ENCODE data around the gene NFATC2.

The NFATC2 gene

DNA sequence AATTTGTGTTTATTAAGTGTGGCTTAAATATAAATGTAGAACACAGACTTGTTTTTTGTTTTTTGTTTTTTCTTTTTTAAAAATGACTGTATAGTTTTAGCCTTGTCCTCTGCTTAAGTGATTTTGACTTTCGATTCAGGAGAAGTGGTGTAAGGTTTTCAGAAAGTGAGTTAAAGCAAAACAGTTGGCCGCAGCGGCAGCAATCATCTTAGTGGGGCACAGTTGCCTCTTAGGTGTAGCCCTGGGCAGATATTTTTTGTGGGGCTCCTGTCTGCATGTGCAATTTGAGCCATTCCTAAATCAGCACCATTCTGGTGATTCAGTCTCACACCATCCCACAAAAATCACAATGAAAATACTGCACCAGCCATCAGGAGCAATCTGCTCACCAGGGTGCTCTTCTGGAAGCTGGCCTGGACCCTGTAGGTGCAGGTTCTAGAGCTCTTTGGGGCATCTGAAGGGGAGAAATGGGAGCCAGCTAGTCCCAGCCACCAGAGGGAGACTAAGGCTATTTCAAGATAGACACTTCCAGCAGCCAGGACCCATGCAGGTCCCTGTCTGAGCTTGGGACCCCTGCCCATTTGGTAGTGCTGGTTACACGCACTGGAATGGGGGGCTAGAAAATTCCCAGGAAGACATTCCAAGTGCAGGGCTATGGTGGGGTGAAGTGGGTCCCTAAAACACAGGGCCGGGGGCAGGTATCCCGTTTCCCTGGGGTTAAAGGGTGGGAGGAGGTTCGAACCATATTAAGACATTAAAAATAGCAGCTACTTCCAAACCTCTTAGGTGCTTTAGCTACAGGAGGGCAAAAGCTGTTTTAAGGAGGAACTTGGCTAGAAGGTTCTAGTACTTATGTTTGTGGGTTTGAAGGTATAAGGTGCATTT is 156.6 kb downstream of the NFATC2 start:
- FAIRE-seq, result no peak

GRCh38 chr20:51384875-51385274 is 157.6 kb downstream of the NFATC2 start:
- FAIRE-seq, result no peak

GRCh38 chr20:51383891-51384510 is 158.5 kb downstream of the NFATC2 start:
- no peak for FAIRE-seq

DNA sequence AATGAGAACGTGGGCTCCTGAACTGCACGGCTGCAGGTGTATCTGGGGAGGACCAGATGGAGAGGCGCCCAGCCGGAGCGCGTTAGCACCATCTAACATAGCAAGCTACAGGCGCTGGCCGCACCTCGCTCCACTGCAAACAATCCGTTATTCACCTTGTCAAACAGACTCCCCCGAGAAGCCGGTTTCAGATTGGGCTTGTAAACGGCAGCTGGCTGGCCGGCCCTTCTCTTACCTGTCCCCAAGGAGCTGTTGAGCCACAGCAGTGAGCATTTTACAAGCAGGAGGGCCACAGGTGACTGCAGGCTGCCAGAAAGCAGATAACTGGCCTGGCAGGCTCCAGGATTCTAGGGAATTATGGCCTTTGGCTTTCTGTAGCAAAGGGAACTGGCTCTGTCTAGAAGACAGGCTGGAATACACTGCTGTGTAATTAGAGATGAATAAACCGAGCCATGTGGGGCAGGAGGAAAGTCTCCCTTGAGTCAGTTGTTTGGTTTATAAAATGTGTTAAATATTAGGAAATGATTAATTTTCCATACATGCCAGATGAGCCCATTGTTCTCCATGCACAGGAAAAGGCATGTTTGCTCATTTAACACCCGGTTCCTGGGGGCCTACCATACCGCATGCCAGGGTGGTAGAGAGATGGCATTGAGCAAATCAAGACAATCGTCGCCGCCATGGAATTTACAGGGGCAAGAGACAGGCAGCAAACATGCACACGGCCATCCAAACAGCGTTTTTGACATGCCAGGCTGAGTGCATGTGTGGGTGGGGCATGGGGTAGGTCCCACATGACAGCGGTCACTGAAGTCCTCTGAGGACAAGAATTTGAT is 159.3 kb downstream of the NFATC2 start:
- no peak for FAIRE-seq

DNA sequence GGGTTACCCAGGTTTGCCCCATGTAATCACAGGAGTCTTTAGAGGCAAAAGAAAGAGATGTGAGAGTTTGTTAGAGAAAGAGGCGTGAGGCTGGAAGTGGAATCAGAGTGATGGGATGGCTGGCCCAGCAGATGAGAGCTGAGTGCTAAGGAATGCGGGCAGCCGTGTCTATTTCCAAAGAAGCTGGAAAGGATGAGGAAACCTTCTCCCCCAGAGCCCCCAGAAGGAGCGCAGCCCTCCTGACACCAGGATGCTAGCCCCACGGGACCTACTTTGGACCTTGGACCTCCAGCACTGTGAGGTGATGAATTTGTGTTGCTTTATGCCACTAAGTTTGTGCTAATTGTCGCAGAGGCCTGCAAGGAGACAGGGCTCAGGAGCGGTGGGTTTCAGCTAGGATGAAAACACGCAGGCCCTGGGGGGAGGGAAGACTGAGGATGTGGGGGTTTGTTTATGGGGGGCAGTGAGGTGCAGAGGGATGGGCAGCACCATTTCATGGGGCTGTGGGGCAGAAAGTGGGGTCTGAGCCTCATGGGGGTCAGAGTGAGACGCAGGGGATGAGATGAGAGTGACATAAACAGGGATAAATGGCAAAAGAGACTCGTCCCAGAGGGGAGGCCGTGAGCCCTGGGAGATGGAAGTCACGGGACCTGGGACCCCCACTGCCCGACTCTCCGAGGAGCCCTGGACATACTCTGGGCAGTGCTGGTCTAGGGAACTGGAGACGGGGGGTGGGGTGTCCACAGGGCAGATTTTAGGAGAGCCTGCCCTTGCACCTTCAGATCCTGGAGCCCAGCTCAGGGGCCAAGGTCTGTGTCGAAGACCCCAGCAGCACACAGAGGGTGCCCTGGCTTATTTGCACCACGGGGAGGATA is 160.2 kb downstream of the NFATC2 start:
- no peak for FAIRE-seq

- FAIRE-seq, result no peak
These were observed 161.0 kb downstream of the NFATC2 start for GRCh38 chr20:51381557-51381956.

GRCh38 chr20:51380401-51381385 is 161.8 kb downstream of the NFATC2 start:
- FAIRE-seq, result no peak

- FAIRE-seq, result no peak
These were observed 162.7 kb downstream of the NFATC2 start for GRCh38 chr20:51379601-51380341.

DNA sequence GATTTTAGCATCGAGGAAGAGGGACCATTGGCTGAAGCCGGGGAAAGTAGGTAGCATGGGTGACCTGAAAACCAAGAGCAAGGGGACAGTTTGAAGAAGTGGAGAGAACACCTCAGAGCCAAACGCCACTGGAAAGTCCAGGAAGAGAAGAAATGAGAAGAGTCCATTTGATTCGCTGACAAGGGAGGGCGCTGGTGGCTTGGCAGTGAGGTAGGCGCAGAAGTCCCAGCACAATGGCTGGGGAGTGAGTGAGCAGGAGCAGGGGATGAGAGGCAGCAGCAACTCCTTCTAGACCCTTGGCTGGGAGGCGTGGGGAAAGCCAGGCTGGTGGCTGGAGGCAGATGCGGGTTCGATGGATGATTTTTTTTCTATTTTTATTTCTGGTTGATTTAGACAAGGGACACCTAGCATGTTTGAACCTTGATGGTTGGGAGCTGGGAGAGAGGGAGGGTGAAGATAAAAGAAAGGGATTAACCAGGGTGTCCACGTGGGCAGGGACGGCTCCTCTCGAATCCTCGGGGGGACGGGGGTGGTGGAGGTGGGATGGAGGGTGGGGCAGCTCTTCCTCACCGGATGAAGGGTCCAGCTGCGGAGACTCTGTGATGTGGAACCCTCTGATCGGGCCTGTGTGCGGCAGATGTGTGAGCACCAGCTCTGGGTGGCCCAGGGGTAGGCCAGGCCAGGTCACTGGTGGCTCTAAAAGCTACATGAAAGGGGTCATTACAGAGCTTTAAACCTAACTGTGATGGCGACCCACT is 164.2 kb downstream of the NFATC2 start:
- no peak for FAIRE-seq

DNA sequence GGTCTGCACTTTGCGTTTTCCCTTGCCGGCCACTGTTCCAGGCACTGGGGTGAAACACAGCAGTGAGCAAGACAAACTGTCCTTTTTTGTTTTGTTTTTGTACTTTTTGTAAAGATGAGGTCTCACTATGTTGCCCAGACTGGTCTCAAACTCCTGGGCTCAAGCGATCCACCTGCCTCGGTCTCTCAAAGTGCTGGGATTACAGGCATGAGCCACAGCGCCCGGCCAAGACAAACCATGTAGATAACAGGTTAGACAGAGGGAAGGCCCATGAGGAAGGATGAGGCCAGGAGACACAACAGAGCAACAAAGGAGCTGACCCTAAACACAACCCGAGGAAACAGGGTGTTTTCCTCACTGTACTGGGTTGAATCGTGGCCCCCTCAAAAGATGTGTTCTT is 165.4 kb downstream of the NFATC2 start:
- no peak for FAIRE-seq

DNA sequence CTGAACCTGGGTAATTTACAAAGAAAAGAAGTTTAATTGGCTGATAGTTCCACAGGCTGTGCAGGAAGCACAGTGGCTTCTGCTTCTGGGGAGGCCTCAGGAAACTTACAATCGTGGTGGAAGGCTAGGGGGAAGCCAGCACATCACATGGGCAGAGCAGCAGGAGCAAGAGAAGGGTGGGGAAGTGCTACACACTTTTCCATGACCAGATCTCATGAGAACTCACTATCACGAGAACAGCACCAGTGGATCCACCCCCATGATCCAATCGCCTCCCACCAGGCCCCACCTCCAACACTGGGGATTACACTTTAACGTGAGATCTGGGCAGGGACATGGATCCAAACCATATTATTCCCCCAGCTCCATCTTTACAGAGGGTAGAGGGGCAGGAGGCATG is 166.4 kb downstream of the NFATC2 start:
- FAIRE-seq, result no peak

DNA sequence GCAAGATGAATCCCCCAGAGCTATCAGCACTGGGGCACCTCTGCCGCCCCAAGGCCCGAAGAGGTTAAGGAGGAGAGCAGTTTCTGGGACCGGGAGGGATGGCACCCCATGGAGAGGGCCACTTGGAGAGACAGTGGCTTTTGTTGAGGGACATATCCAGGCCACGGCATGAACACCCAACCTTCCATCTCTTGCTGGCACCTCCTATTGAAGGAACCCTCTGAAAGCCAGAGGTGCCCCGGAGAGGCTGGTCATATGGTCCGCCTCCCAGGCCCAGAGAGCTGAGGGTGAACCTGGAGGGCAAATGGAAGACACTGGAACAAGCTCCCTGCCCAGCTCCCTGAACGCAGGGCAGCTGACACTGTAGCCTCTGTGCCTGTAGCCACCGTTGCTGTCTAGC is 167.0 kb downstream of the NFATC2 start:
- no peak for FAIRE-seq

- no peak for FAIRE-seq
These were observed 167.6 kb downstream of the NFATC2 start for GRCh38 chr20:51374961-51375360.

GRCh38 chr20:51374456-51374830 is 168.1 kb downstream of the NFATC2 start:
- no peak for FAIRE-seq

GRCh38 chr20:51373713-51374455 is 168.6 kb downstream of the NFATC2 start:
- no peak for FAIRE-seq

DNA sequence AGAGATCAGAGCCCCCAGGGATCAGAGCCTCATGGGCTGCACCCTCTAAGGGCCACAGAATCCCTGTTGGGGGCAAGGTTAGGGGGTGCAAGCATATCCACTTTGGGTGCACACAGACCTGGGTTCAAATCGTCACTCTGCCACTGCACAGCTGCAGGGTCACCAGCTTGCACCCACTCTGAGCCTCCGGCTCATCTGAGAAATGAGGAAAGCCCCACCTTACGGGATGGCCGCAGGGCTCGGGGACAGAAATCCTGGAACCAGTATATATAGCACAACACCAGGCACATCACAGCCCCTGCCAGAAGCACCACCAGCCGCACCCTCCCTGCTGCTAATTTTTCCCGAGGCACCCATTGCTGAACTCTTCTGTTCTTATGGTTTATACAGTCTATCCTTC is 169.6 kb downstream of the NFATC2 start:
- FAIRE-seq, result no peak

DNA sequence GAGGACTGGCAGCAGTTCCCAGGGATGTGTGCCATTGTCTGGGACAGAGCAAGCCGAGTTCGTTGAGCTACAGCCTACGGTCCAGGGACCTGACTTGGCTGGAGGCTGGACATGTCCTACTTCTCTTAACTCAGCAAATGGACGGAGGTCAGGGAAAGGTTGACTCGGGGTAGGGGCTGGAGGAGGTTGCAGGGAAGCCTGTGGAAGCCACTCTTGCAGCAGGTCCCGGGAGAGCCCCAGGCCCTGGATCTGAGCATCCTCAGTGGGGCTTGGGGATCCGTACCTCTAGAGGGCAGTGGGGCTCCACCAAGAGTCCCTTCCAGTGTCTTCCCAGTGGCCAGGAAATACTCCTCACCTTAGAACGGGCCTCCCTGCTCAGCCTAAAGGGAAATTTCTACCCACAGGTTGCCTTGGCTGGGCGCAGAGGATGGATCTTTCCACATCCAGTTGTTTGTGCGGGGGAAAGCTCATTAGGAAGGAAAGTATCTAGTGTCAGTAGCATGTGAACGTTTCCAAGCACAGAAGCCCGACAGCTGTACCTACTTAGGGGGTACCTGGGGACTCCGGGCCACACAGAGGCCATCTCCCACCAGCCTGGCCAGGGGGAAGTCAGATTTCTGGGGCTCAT is 170.2 kb downstream of the NFATC2 start:
- no peak for FAIRE-seq

DNA sequence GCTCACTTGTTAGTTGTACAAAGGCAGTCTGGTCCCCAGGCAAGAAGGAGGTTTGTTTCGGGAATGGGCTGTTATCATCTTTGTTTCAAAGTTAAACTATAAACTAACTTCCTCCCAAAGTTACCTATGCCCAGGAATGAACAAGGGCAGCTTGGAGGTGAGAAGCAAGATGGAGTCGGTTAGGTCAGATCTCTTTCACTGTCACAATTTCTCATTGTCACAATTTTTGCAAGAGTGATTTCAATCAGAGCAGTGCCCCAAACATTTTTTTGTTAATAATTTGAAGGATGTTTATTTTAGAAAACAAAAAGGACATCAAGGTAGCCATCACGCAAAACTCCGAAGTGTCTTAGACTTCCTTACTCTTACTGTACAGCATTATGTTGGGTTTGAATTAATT is 170.8 kb downstream of the NFATC2 start:
- FAIRE-seq, result no peak

DNA sequence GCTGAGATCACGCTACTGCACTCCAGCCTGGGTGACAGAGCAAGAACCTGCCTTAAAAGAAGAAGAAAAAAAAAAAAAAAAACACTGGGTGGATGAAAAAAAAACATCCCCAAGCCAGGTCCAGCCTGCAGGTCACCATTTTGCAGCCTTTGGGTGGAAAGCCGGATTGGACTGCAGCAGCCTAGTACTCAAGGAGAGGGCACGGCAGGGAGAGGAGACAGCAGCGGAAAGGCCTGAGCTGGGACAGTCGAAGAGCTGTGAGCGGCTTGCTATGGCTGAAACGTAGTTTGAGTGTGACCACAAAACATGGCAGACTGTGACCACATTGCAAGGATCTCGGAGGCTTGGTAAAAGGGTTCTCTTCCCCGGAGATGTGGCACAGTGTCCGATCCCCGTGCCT is 173.0 kb downstream of the NFATC2 start:
- FAIRE-seq, result no peak

Data from TTC549 (cell line).